Common myeloid progenitor, CD34-positive (primary cell): Measurements from ENCODE around the gene TWIST1.

ENCODE experiments used
- CTCF ChIA-PET: fragments of 350-600 bp; sonication (Branson Sonifier 250); formaldehyde crosslinking; loops from one replicate; lab custom pipeline; 2021; ENCODE audit warnings: antibody characterized with exemption; lab: Charles Lee
- POLR2A ChIA-PET: fragments of 350-600 bp; sonication (Branson Sonifier 250); formaldehyde crosslinking; loops from one replicate; lab custom pipeline; 2021; ENCODE audit warnings: antibody characterized with exemption; lab: Charles Lee
- DNase-seq, 3 donors: peaks; one replicate each; pipeline versions ENCODE4 v3.0.0 to v3.0.0-alpha.2; 2013
- H3K27ac ChIP-seq, 2 experiments: 1 replicate in 1 of 2; 2 replicates in 1 of 2; pipeline ENCODE4 v1.7.0; 2013; ENCODE audit warnings: inconsistent platforms in 2 of 2, low read length in 2 of 2, mild to moderate bottlenecking in 2 of 2, low read depth in 1 of 2, moderate library complexity in 1 of 2; ENCODE audit not compliant: severe bottlenecking in 2 of 2, insufficient read depth in 1 of 2, poor library complexity in 1 of 2
- H3K27me3 ChIP-seq, 5 experiments: replicated peaks in 2 of 5; 1 replicate in 3 of 5; 2 replicates in 2 of 5; pipeline versions ENCODE4 v1.6.1 to v1.7.0; 2013; ENCODE audit warnings: low read length in 4 of 5, mild to moderate bottlenecking in 2 of 5, moderate library complexity in 2 of 5, inconsistent platforms in 1 of 5; ENCODE audit not compliant: insufficient read depth in 5 of 5, control insufficient read depth in 4 of 5
- H3K36me3 ChIP-seq, 4 experiments: 1 replicate in 2 of 4; 2 replicates in 2 of 4; pipeline versions ENCODE4 v1.6.1 to v1.7.0; 2013; ENCODE audit warnings: low read length in 3 of 4, control low read depth in 1 of 4, mild to moderate bottlenecking in 1 of 4; ENCODE audit not compliant: control insufficient read depth in 4 of 4, insufficient read depth in 4 of 4
- H3K4me1 ChIP-seq, 4 experiments: 1 replicate in 3 of 4; 2 replicates in 1 of 4; pipeline versions ENCODE4 v1.6.1 to v1.7.1; 2013; ENCODE audit warnings: low read length in 3 of 4, mild to moderate bottlenecking in 3 of 4, control low read depth in 1 of 4, inconsistent platforms in 1 of 4, moderate library complexity in 1 of 4; ENCODE audit not compliant: control insufficient read depth in 4 of 4, insufficient read depth in 4 of 4; ENCODE audit errors: control extremely low read depth in 1 of 4
- H3K4me3 ChIP-seq, 7 experiments: 1 replicate in 4 of 7; 2 replicates in 3 of 7; pipeline versions ENCODE4 v1.5.1 to v1.7.0; 2013; ENCODE audit warnings: mild to moderate bottlenecking in 7 of 7, low read length in 6 of 7, moderate library complexity in 6 of 7, inconsistent platforms in 2 of 7, low read depth in 2 of 7, control low read depth in 1 of 7; ENCODE audit not compliant: insufficient read depth in 4 of 7, control insufficient read depth in 1 of 7; ENCODE audit errors: extremely low read depth in 1 of 7
- H3K9me3 ChIP-seq, 5 experiments: 1 replicate in 4 of 5; 2 replicates in 1 of 5; pipeline versions ENCODE4 v1.6.1 to v1.7.1; 2013; ENCODE audit warnings: low read length in 4 of 5, mild to moderate bottlenecking in 2 of 5, inconsistent platforms in 1 of 5, low read depth in 1 of 5, moderate library complexity in 1 of 5; ENCODE audit not compliant: control insufficient read depth in 4 of 5, insufficient read depth in 2 of 5; ENCODE audit errors: control extremely low read depth in 1 of 5
- WGBS: methylation state at CpG from one replicate; pipeline ENCODE4 v1.1.5; 2013; ENCODE audit not compliant: insufficient coverage; 5-methylcytosine and 5-hydroxymethylcytosine counted together

Gene TWIST1

DNA sequence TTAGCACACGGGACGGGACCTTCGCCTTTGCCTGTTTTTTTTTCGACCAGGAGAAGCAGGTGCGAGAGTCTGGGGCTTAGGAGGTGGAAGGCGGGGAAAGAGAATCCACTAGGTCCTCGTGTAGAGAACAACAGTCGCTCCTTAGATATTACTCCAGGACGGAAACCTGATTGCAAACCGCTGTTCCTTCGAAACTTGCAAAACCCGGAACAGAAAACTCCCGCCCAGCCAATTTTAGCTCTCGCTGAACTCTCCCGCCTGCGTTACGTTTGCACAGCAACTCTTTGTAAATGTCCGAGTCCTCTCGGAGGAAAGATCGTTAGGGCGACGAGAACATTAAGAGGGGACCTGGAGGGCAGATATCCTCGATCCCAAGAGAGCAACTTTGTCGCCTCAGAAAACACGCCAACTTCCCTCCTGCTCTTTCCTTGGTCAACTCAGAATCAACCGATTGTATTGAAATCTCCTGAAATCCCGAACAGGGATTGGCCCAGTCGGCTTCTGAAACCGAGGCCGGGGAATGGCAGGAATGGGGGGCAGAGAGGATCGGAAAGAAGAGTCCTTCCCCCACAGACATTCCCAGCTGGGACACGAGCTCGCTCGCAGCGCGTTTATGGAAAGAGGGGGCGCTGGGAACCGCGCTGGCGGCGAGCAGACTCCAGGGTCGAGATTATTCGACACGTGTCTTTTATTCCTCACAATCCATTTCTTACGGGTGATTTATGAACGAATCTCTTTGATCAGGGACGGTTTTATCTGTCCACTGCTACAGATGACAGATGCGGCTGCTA, 9.9 kb downstream of the TWIST1 start:
- DNase-seq: peak; percentile 26 to 64 (median 61)
- Histone ChIP-seq H3K9me3 (peaks cover 0 to 10% (median 0%) of the 10 kb centered on the region in 5 experiments), H3K4me3 (peak overlapping the region in 6 of 7 experiments; percentile 5 to 56 (median 39)), H3K27ac (no peak overlapping the region), H3K27me3 (peaks cover 38 to 100% (median 86%) of the 10 kb centered on the region in 5 experiments), H3K4me1 (peaks cover 8 to 26% (median 13%) of the 10 kb centered on the region in 4 experiments), H3K36me3 (no peaks in the 10 kb centered on the region)
- ChIA-PET POLR2A (interaction anchor here (0.6 kb wide), 1 partner anchor 18 kb away, joined by 3 read pairs; no protein-coding TSS in a partner anchor), CTCF (interaction anchor here (1.0 to 1.5 kb wide), 3 partner anchors 10 to 34 kb away, joined by 3 to 4 read pairs (median 4); partner anchors contain the start of gene TWIST1)
- 2% methylated on average over 46 of the region's 48 CpGs for WGBS

DNA sequence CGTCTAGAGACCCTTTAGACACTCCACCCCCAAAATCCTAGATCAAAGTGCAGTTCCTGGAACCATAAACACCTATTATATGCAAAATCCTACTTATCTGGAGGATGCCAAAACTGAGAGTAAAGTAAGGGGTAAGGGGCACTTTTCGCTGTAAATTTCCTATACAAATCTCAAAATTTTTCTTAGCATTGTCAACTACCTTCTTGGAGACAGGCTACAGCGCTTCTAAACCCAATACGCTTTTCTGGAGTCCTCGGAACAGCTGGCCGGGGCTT, 10.4 kb downstream of the TWIST1 start:
- Histone ChIP-seq H3K36me3 (no peaks in the 10 kb centered on the region), H3K27ac (no peak overlapping the region), H3K9me3 (peaks cover 0 to 10% (median 0%) of the 10 kb centered on the region in 5 experiments), H3K4me3 (peak overlapping the region in 4 of 7 experiments; percentile 19 to 56 (median 39)), H3K27me3 (peaks cover 39 to 100% (median 87%) of the 10 kb centered on the region in 5 experiments), H3K4me1 (peaks cover 8 to 21% (median 11%) of the 10 kb centered on the region in 4 experiments)
- ChIA-PET POLR2A (interaction anchor here (0.6 kb wide), 1 partner anchor 17 kb away, joined by 3 read pairs; no protein-coding TSS in a partner anchor), CTCF (interaction anchor here (0.8 to 1.5 kb wide), 3 partner anchors 9 to 34 kb away, joined by 3 to 4 read pairs (median 3); partner anchors contain the start of gene TWIST1)
- WGBS: 5% methylated on average over 5 of the region's 6 CpGs
- DNase-seq: peak in 2 of 3 donors; percentile 8 to 45

DNA sequence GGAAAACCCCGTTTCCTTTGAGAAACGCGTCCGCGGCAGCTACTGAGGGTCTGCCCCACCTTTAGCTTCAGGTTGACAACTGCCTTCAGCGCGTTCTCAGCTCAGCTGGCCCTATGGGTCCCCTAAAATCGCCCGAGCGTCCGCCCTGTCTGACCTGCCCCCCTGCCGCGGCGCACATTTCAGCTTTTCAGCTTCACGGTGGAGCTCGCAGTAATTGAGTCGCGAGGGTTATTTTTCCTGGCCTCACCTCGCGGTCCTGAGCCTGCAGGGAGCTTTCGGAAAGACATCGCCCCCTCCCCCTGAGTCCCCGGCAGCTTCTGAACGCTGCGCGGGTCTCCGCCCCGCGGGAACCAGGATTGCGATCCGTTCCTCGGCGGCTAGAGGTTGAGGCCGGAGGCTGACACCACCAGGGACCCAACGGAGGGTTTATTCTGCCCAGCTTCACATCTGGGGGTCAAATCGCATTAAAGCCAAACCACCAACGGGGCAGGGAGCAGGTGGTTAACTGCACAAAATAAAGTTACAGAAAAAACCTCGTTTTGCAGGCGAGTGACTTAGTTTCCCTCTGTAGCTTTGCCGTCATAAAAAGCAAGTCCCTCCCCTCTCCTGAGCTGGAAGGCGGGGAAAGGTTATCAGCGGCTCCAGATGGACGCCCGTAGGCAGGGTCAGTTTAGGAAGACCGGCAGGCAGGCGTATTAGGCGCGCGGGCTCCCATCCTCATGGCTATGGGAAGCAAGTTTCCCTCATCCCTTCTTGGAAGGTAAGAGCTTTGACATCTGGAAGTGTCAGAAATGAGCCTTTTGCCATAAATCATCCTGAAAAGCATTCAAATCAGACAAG, 11.0 kb downstream of the TWIST1 start:
- peaks cover 8 to 21% (median 11%) of the 10 kb centered on the region in 4 experiments for H3K4me1 ChIP-seq
- DNase-seq: peak in 1 of 3 donors; percentile 9
- 4% methylated on average over 46 of the region's 49 CpGs for WGBS
- ChIA-PET POLR2A (no interaction called here), CTCF (interaction anchor here (0.6 to 1.5 kb wide), 5 partner anchors 8 to 35 kb away, joined by 3 to 4 read pairs (median 3); partner anchors contain the start of gene TWIST1)
- peaks cover 38 to 100% (median 88%) of the 10 kb centered on the region in 5 experiments for H3K27me3 ChIP-seq
- H3K27ac ChIP-seq: no peak overlapping the region
- no peaks in the 10 kb centered on the region for H3K36me3 ChIP-seq
- peak overlapping the region in 1 of 7 experiments; percentile 14 for H3K4me3 ChIP-seq
- peaks cover 0 to 10% (median 0%) of the 10 kb centered on the region in 5 experiments for H3K9me3 ChIP-seq

DNA sequence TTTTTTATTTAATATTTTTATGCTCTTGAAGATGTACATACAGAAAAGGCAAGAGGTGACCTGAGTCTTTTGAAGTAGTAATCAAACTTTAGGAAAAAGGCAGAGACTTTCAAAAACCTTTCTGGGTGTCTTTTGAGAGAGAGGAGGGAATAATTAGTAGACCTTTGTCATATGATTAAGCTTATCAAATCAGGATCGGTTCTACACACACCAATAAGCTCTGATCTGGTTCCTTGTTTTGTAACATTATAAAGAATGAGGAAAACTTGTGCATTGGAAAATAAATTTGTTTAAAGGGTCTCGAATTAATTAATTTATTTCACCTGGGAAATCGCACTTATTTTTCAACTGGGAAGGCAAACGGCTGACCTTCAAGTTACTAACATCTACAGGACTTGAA, 11.9 kb downstream of the TWIST1 start:
- no peak overlapping the region for H3K27ac ChIP-seq
- WGBS: no CpG with 5 or more reads among the region's 4 CpGs
- DNase-seq: peak in 1 of 3 donors; percentile 14
- H3K9me3 ChIP-seq: peaks cover 0 to 9% (median 0%) of the 10 kb centered on the region in 5 experiments
- H3K4me3 ChIP-seq: no peak overlapping the region
- ChIA-PET CTCF (interaction anchor here (0.6 to 1.4 kb wide), 5 partner anchors 9 to 1688 kb away, joined by 3 to 5 read pairs (median 4); no protein-coding TSS in a partner anchor), POLR2A (no interaction called here)
- peaks cover 30 to 98% (median 85%) of the 10 kb centered on the region in 5 experiments for H3K27me3 ChIP-seq
- no peaks in the 10 kb centered on the region for H3K36me3 ChIP-seq
- peaks cover 8 to 21% (median 11%) of the 10 kb centered on the region in 4 experiments for H3K4me1 ChIP-seq

DNA sequence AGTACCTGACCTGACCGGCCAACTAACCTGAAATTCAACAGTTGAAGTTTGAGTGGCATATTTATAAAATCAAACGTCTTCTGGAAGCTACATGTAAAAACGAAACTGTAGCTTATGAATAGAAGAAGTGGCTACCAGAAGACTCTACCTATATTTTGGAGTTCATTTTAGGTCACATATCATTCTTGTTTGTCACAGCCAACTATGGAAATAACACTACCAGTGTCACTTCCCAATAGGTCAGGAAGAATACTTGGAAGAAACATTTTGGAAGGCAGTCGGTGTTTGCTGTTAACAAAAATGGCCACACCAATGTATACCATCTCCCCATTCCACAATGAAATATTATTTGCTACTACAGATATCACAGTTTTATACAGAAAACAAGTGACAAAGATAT, 12.6 kb downstream of the TWIST1 start:
- Histone ChIP-seq H3K9me3 (peaks cover 0 to 6% (median 0%) of the 10 kb centered on the region in 5 experiments), H3K27me3 (peaks cover 29 to 95% (median 83%) of the 10 kb centered on the region in 5 experiments), H3K36me3 (no peaks in the 10 kb centered on the region), H3K27ac (no peak overlapping the region), H3K4me3 (no peak overlapping the region), H3K4me1 (peaks cover 8 to 21% (median 11%) of the 10 kb centered on the region in 4 experiments)
- ChIA-PET POLR2A (no interaction called here), CTCF (interaction anchor here (0.6 to 1.4 kb wide), 6 partner anchors 9 to 1688 kb away, joined by 3 to 5 read pairs (median 4); no protein-coding TSS in a partner anchor)
- 45% methylated on average over 2 of the region's 4 CpGs for WGBS
- peak in 2 of 3 donors; percentile 9 to 17 for DNase-seq

DNA sequence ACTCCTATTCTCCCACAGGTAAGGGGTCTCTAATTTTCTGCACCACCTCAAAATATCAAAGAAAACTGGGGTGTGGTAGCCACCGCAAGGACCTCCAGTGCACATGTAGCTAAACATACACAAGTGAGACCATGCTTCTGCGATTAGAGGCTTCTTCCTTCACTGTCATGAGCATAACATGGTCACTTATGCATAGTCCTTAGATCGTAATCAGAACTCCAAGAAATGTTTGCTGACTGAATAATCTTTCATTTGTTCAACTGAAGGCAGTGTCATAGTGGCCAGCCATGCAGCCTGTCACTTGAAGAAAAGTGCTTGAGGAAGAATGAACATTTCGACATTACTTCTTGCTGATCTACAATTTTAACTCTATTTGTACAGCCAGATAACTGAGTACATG, 14.6 kb downstream of the TWIST1 start:
- H3K4me3 ChIP-seq: no peak overlapping the region
- no peaks in the 10 kb centered on the region for H3K9me3 ChIP-seq
- 95% methylated on average over 3 of the region's 4 CpGs for WGBS
- H3K36me3 ChIP-seq: no peaks in the 10 kb centered on the region
- H3K4me1 ChIP-seq: peaks cover 8 to 20% (median 10%) of the 10 kb centered on the region in 4 experiments
- H3K27me3 ChIP-seq: peaks cover 25 to 92% (median 69%) of the 10 kb centered on the region in 5 experiments
- CTCF ChIA-PET: interaction anchor here (1.3 kb wide), 1 partner anchor 11 kb away, joined by 5 read pairs; no protein-coding TSS in a partner anchor
- POLR2A ChIA-PET: no interaction called here
- no peak for DNase-seq
- no peak overlapping the region for H3K27ac ChIP-seq
